Activated CD8-positive, alpha-beta T cell treated with anti-CD3 and anti-CD28 coated beads, Interleukin-2, amount 10 ng/mL, durations not matched to agents 7 days and 5 days (primary cell): ENCODE data around the gene THAP7. TPM values are rescaled to one million over a fixed set of nuclear protein-coding genes. Genes with fewer than 3 reads are reported as not detected.
"Not testable (repeated sequence)": the region's sequence is repeated elsewhere in the genome, so short reads cannot be mapped to it uniquely, and the experiment has no call there.

Source experiments
- ATAC-seq: fragments of 150-1000 bp; cut with Tn5 transposase; one replicate; pipeline ENCODE4 v1.10.0; 2021; ENCODE audit warnings: moderate library complexity
- CTCF ChIA-PET: fragments of 350-600 bp; sonication (Branson Sonifier 250); formaldehyde crosslinking; loops from one replicate; lab custom pipeline; 2021; ENCODE audit warnings: antibody characterized with exemption; lab: Charles Lee
- POLR2A ChIA-PET: fragments of 350-600 bp; sonication (Branson Sonifier 250); formaldehyde crosslinking; loops from one replicate; lab custom pipeline; 2021; ENCODE audit warnings: antibody characterized with exemption; lab: Charles Lee
- DNase-seq: peaks from one replicate; pipeline ENCODE4 v3.0.0-alpha.2; 2020
- H3K27ac Mint-ChIP-seq: one replicate; pipeline ENCODE4 v1.8.0; 2021; ENCODE audit warnings: mild to moderate bottlenecking, mixed read lengths
- H3K27me3 Mint-ChIP-seq: one replicate; pipeline ENCODE4 v1.8.0; 2021; ENCODE audit warnings: low read depth, mixed read lengths
- H3K36me3 Mint-ChIP-seq: one replicate; pipeline ENCODE4 v1.8.0; 2021; ENCODE audit warnings: low read depth, mixed read lengths
- H3K4me1 Mint-ChIP-seq: one replicate; pipeline ENCODE4 v1.8.0; 2021; ENCODE audit warnings: low read depth, mixed read lengths
- H3K4me3 Mint-ChIP-seq: one replicate; pipeline ENCODE4 v1.8.0; 2021; ENCODE audit warnings: mild to moderate bottlenecking, mixed read lengths
- H3K9me3 Mint-ChIP-seq: one replicate; pipeline ENCODE4 v1.8.0; 2022; ENCODE audit warnings: mixed read lengths; ENCODE audit not compliant: insufficient read depth
- total RNA-seq, 2 experiments: library from RNA; stranded (reverse); gene quantifications; one replicate each; pipeline ENCODE4 v1.2.3, GENCODE V29; 2021

The THAP7 gene
- 10 to 100 TPM; 31.7 to 32.0 TPM for total RNA-seq

GRCh38 chr22:21001601-21002325, at the start of gene THAP7:
Gene THAP7, minus strand, starts transcription at chr22:21002118. Its CDS starts 207 bp downstream, at chr22:21001911.
- H3K9me3 Mint-ChIP-seq: no peaks in the 10 kb centered on the region
- H3K4me3 Mint-ChIP-seq: peak within 1 kb of the TSS; percentile 92
- peaks cover 29% of the 10 kb centered on the region for H3K4me1 Mint-ChIP-seq
- ChIA-PET POLR2A (interaction anchor here (0.7 to 2.6 kb wide), 6 partner anchors 13 to 100 kb away, joined by 3 to 17 read pairs (median 3); partner anchors contain the start of gene LZTR1), CTCF (interaction anchor here (1.0 to 1.5 kb wide), 3 partner anchors 11 to 21 kb away, joined by 3 to 6 read pairs (median 3); partner anchors contain the start of gene LZTR1)
- H3K36me3 Mint-ChIP-seq: peaks cover 26% of the 10 kb centered on the region
- peak within 1 kb of the TSS; percentile 97 for H3K27ac Mint-ChIP-seq
- H3K27me3 Mint-ChIP-seq: no peaks in the 10 kb centered on the region
- ATAC-seq: peak; percentile 94
- peak; percentile 98 for DNase-seq

- H3K27ac Mint-ChIP-seq: no peak overlapping the region
- H3K4me3 Mint-ChIP-seq: no peak overlapping the region
- ChIA-PET CTCF (no interaction called here), POLR2A (no interaction called here)
- H3K36me3 Mint-ChIP-seq: no peaks in the 10 kb centered on the region
- no peaks in the 10 kb centered on the region for H3K9me3 Mint-ChIP-seq
- H3K4me1 Mint-ChIP-seq: peaks cover 23% of the 10 kb centered on the region
- no peaks in the 10 kb centered on the region for H3K27me3 Mint-ChIP-seq
- ATAC-seq: no peak
- DNase-seq: no peak
Observed at GRCh38 chr22:21051145-21051830, 49.4 kb upstream of the THAP7 start.

- H3K36me3 Mint-ChIP-seq, CTCF ChIA-PET: not testable (repeated sequence)
- H3K27me3 Mint-ChIP-seq: peaks cover 18% of the 10 kb centered on the region
Observed at GRCh38 chr22:21048965-21049364, 47.0 kb upstream of the THAP7 start.

GRCh38 chr22:21048448-21048847, 46.5 kb upstream of the THAP7 start:
- H3K4me3 Mint-ChIP-seq, H3K9me3 Mint-ChIP-seq, POLR2A ChIA-PET, ATAC-seq, CTCF ChIA-PET, H3K27ac Mint-ChIP-seq, DNase-seq, H3K36me3 Mint-ChIP-seq: not testable (repeated sequence)
- H3K27me3 Mint-ChIP-seq: peaks cover 22% of the 10 kb centered on the region
- peaks cover 28% of the 10 kb centered on the region for H3K4me1 Mint-ChIP-seq

More at GRCh38 chr22:21048965-21049364, 47.0 kb upstream of the THAP7 start:
- DNase-seq, H3K4me3 Mint-ChIP-seq, POLR2A ChIA-PET, H3K27ac Mint-ChIP-seq, H3K9me3 Mint-ChIP-seq, ATAC-seq: not testable (repeated sequence)
- peaks cover 23% of the 10 kb centered on the region for H3K4me1 Mint-ChIP-seq

GRCh38 chr22:21047730-21048129, 45.8 kb upstream of the THAP7 start:
- no peaks in the 10 kb centered on the region for H3K36me3 Mint-ChIP-seq

GRCh38 chr22:21047035-21047661, 45.2 kb upstream of the THAP7 start:
- no peak overlapping the region for H3K4me3 Mint-ChIP-seq
- no peaks in the 10 kb centered on the region for H3K36me3 Mint-ChIP-seq
- H3K9me3 Mint-ChIP-seq: no peaks in the 10 kb centered on the region
- H3K27me3 Mint-ChIP-seq: peaks cover 25% of the 10 kb centered on the region
- ATAC-seq (no peak), DNase-seq (no peak)
- H3K27ac Mint-ChIP-seq: no peak overlapping the region
- H3K4me1 Mint-ChIP-seq: peaks cover 34% of the 10 kb centered on the region
- CTCF ChIA-PET: interaction anchor here (0.7 to 1.0 kb wide), 2 partner anchors 26 to 44 kb away, joined by 3 read pairs; no protein-coding TSS in a partner anchor
- POLR2A ChIA-PET: no interaction called here

More at GRCh38 chr22:21047730-21048129, 45.8 kb upstream of the THAP7 start:
- DNase-seq (no peak), ATAC-seq (no peak)
- Mint-ChIP-seq H3K4me3 (no peak overlapping the region), H3K9me3 (no peaks in the 10 kb centered on the region), H3K27ac (no peak overlapping the region), H3K27me3 (peaks cover 25% of the 10 kb centered on the region), H3K4me1 (peaks cover 34% of the 10 kb centered on the region)
- ChIA-PET POLR2A (no interaction called here), CTCF (interaction anchor here (0.7 kb wide), 1 partner anchor 45 kb away, joined by 3 read pairs; no protein-coding TSS in a partner anchor)

- CTCF ChIA-PET: interaction anchor here (0.8 to 1.3 kb wide), 3 partner anchors 22 to 64 kb away, joined by 4 read pairs; partner anchors contain the start of gene LZTR1
- Mint-ChIP-seq H3K27me3 (peaks cover 25% of the 10 kb centered on the region), H3K4me1 (peaks cover 25% of the 10 kb centered on the region), H3K27ac (no peak within 1 kb of the TSS), H3K9me3 (no peaks in the 10 kb centered on the region), H3K4me3 (peak within 1 kb of the TSS; percentile 50), H3K36me3 (no peaks in the 10 kb centered on the region)
- DNase-seq (peak; percentile 81), ATAC-seq (peak; percentile 95)
- POLR2A ChIA-PET: interaction anchor here (1.2 kb wide), 1 partner anchor 10 kb away, joined by 4 read pairs; no protein-coding TSS in a partner anchor
Observed at GRCh38 chr22:21045585-21046294, 43.8 kb upstream of the THAP7 start, which contains the start of gene LRRC74B. Gene LRRC74B, plus strand, starts transcription at chr22:21045946. Its CDS starts 41 bp downstream, at chr22:21045987.

GRCh38 chr22:21044931-21045584, 43.1 kb upstream of the THAP7 start:
- H3K4me3 Mint-ChIP-seq: no peak overlapping the region
- no peak for DNase-seq

GRCh38 chr22:21043860-21044535, 42.1 kb upstream of the THAP7 start:
- Mint-ChIP-seq H3K36me3 (no peaks in the 10 kb centered on the region), H3K4me1 (peaks cover 25% of the 10 kb centered on the region), H3K27me3 (peaks cover 25% of the 10 kb centered on the region), H3K9me3 (no peaks in the 10 kb centered on the region), H3K4me3 (no peak overlapping the region), H3K27ac (no peak overlapping the region)
- ChIA-PET POLR2A (no interaction called here), CTCF (interaction anchor here (1.3 kb wide), 1 partner anchor 62 kb away, joined by 4 read pairs; the partner anchor contains the start of gene LZTR1)
- no peak for DNase-seq
- no peak for ATAC-seq

More at GRCh38 chr22:21044931-21045584, 43.1 kb upstream of the THAP7 start:
- Mint-ChIP-seq H3K4me1 (peaks cover 25% of the 10 kb centered on the region), H3K27me3 (peaks cover 25% of the 10 kb centered on the region), H3K27ac (no peak overlapping the region), H3K9me3 (no peaks in the 10 kb centered on the region), H3K36me3 (no peaks in the 10 kb centered on the region)
- ATAC-seq: peak; percentile 35
- ChIA-PET CTCF (interaction anchor here (0.9 to 1.3 kb wide), 2 partner anchors 57 to 63 kb away, joined by 4 read pairs; partner anchors contain the start of gene LZTR1), POLR2A (interaction anchor here (0.6 to 1.2 kb wide), 2 partner anchors 10 to 62 kb away, joined by 3 to 4 read pairs; no protein-coding TSS in a partner anchor)
